ENCODE results near the gene TRERF1. TPM values are rescaled to one million over a fixed set of nuclear protein-coding genes. Genes with fewer than 3 reads are reported as not detected.

The TRERF1 gene
- total RNA-seq, 1 experiment from 2014 or later, result 22.3 TPM

GRCh38 chr6:42229506-42230119 is 222.1 kb downstream of the TRERF1 start (continued):
- no peak for TF ChIP-seq PRDM15 (CRISPR knock-in tag; IDR thresholded peaks at IDR 0.05)
- TF ChIP-seq FOXP4 (CRISPR knock-in tag; IDR thresholded peaks at IDR 0.05), result no peak
- no peak for TF ChIP-seq GABPB1 (CRISPR knock-in tag; IDR thresholded peaks at IDR 0.05)
- TF ChIP-seq ZNF219 (CRISPR knock-in tag; IDR thresholded peaks at IDR 0.05; ENCODE audit: borderline replicate concordance), result no peak
- no peak for TF ChIP-seq ZNF281 (CRISPR knock-in tag; IDR thresholded peaks at IDR 0.05)
- TF ChIP-seq USF2 (CRISPR knock-in tag; IDR thresholded peaks at IDR 0.05), result no peak

- ATAC-seq (no peak), DNase-seq (ENCODE audit: low spot score) (no peak)
- Mint-ChIP-seq H3K27me3 (ENCODE audit: low read depth) (no peaks in the 10 kb centered on the region), H3K4me3 (no peak overlapping the region), H3K9me3 (no peaks in the 10 kb centered on the region), H3K27ac (no peak overlapping the region), H3K4me1 (no peaks in the 10 kb centered on the region), H3K36me3 (peaks cover 37% of the 10 kb centered on the region)
- TF ChIP-seq E2F4 (CRISPR knock-in tag; IDR thresholded peaks at IDR 0.05; ENCODE audit: borderline replicate concordance, low read depth) (no peak), JAZF1 (CRISPR knock-in tag; IDR thresholded peaks at IDR 0.05) (no peak), ZNF121 (CRISPR knock-in tag; IDR thresholded peaks at IDR 0.05) (no peak), MYBL2 (CRISPR knock-in tag; IDR thresholded peaks at IDR 0.05) (no peak), E2F5 (CRISPR knock-in tag; IDR thresholded peaks at IDR 0.05) (no peak), CREB1 (CRISPR knock-in tag; IDR thresholded peaks at IDR 0.05) (no peak), ZNF263 (CRISPR knock-in tag; IDR thresholded peaks at IDR 0.05; ENCODE audit: low read depth) (no peak), ZNF232 (CRISPR knock-in tag; IDR thresholded peaks at IDR 0.05) (no peak), MAX (CRISPR knock-in tag; IDR thresholded peaks at IDR 0.05) (no peak)
- CTCF ChIA-PET, result no interaction called here
- POLR2A ChIA-PET, result no interaction called here
These were observed 223.4 kb downstream of the TRERF1 start for GRCh38 chr6:42228305-42228704.

Data from WTC11 (cell line).